ENCODE results near the gene DMRTA1.
A peak's percentile ranks its signal among the peaks of the same experiment; 100 is the strongest.
"Not testable (repeated sequence)": the region's sequence is repeated elsewhere in the genome, so short reads cannot be mapped to it uniquely, and the experiment has no call there.

The DMRTA1 gene

GRCh38 chr9:22435252-22435651, 11.4 kb upstream of the DMRTA1 start:
- not testable (repeated sequence) for H3K9ac ChIP-seq (ENCODE audit: low read length); H3K9me3 ChIP-seq (ENCODE audit: low read length); H3K4me1 ChIP-seq (ENCODE audit: insufficient read depth, low read length); H3K4me3 ChIP-seq (ENCODE audit: low read depth in 1 of 2, low read length in 2 of 2); H3K36me3 ChIP-seq (ENCODE audit: insufficient read depth, low read length); H3K27ac ChIP-seq (ENCODE audit: low read depth, low read length); H3K27me3 ChIP-seq (ENCODE audit: control insufficient read depth in 1 of 2, insufficient read depth in 2 of 2, low read length in 2 of 2)

DNA sequence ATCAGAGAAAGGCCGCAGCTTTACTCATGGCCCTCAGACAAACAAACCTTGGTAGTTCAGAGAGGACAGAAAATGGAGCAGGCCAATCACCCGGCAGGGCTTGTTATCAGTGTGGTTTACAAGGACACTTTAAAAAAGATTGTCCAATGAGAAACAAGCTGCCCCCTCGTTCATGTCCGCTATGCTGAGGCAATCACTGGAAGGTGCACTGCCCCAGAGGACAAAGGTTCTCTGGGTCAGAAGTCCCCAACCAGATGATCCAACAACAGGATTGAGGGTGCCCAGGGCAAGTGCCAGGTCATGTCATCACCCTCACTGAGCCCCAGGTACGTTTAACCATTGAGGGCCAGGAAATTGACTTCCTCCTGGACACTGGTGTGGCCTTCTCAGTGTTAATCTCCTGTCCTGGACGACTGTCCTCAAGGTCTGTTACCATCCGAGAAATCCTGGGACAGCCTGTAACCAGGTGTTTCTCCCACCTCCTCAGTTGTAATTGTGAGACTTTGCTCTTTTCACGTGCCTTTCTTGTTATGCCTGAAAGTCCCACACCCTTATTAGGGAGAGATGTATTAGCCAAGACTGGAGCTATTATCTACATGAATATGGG, 9.1 kb upstream of the DMRTA1 start:
- H3K4me3 ChIP-seq (ENCODE audit: low read depth in 1 of 2, low read length in 2 of 2); H3K36me3 ChIP-seq (ENCODE audit: insufficient read depth, low read length); H3K9me3 ChIP-seq (ENCODE audit: low read length); H3K4me1 ChIP-seq (ENCODE audit: insufficient read depth, low read length); H3K27ac ChIP-seq (ENCODE audit: low read depth, low read length); H3K9ac ChIP-seq (ENCODE audit: low read length); H3K27me3 ChIP-seq (ENCODE audit: control insufficient read depth in 1 of 2, insufficient read depth in 2 of 2, low read length in 2 of 2): not testable (repeated sequence)

DNA sequence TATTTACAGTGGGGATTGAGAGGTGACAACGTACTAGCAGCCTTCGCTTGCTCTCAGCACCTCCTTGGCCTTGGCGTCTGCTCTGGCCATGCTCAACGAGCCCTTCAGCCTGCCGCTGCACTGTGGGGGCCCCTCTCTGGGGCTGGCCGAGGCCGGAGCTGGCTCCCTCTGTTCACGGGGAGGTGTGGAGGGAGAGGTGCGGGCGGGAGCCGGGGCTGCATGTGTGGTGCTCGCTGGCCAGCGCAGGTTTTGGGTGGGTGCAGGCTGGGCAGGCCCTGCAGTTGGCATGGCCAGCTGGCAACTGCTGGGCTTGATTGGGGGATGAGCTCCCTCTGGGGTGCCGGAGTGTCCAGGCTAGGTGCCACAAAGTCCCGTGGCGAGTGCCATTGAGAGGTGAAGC, 5.8 kb upstream of the DMRTA1 start:
- H3K36me3 ChIP-seq (ENCODE audit: insufficient read depth, low read length): no peaks in the 10 kb centered on the region
- H3K9ac ChIP-seq (ENCODE audit: low read length): no peak overlapping the region
- H3K27me3 ChIP-seq (ENCODE audit: control insufficient read depth in 1 of 2, insufficient read depth in 2 of 2, low read length in 2 of 2): no peaks in the 10 kb centered on the region
- H3K9me3 ChIP-seq (ENCODE audit: low read length): no peaks in the 10 kb centered on the region
- no peak overlapping the region for H3K27ac ChIP-seq (ENCODE audit: low read depth, low read length)
- H3K4me1 ChIP-seq (ENCODE audit: insufficient read depth, low read length): no peaks in the 10 kb centered on the region
- H3K4me3 ChIP-seq (ENCODE audit: low read depth in 1 of 2, low read length in 2 of 2): no peak overlapping the region

GRCh38 chr9:22446950-22447617, 460 bp downstream of the DMRTA1 start:
- Histone ChIP-seq H3K9ac (ENCODE audit: low read length) (peak overlapping the region; percentile 47), H3K4me1 (ENCODE audit: insufficient read depth, low read length) (peaks cover 11% of the 10 kb centered on the region), H3K27me3 (ENCODE audit: control insufficient read depth in 1 of 2, insufficient read depth in 2 of 2, low read length in 2 of 2) (no peaks in the 10 kb centered on the region), H3K9me3 (ENCODE audit: low read length) (no peaks in the 10 kb centered on the region), H3K27ac (ENCODE audit: low read depth, low read length) (peak overlapping the region; percentile 90), H3K4me3 (ENCODE audit: low read depth in 1 of 2, low read length in 2 of 2) (peak overlapping the region; percentile 66 to 85), H3K36me3 (ENCODE audit: insufficient read depth, low read length) (no peaks in the 10 kb centered on the region)

GRCh38 chr9:22447618-22448305, 1.1 kb downstream of the DMRTA1 start:
- Histone ChIP-seq H3K36me3 (ENCODE audit: insufficient read depth, low read length) (no peaks in the 10 kb centered on the region), H3K27me3 (ENCODE audit: control insufficient read depth in 1 of 2, insufficient read depth in 2 of 2, low read length in 2 of 2) (no peaks in the 10 kb centered on the region), H3K9ac (ENCODE audit: low read length) (peak overlapping the region; percentile 47), H3K27ac (ENCODE audit: low read depth, low read length) (peak overlapping the region; percentile 90), H3K4me3 (ENCODE audit: low read depth in 1 of 2, low read length in 2 of 2) (peak overlapping the region; percentile 66 to 85), H3K9me3 (ENCODE audit: low read length) (no peaks in the 10 kb centered on the region), H3K4me1 (ENCODE audit: insufficient read depth, low read length) (peaks cover 11% of the 10 kb centered on the region)

DNA sequence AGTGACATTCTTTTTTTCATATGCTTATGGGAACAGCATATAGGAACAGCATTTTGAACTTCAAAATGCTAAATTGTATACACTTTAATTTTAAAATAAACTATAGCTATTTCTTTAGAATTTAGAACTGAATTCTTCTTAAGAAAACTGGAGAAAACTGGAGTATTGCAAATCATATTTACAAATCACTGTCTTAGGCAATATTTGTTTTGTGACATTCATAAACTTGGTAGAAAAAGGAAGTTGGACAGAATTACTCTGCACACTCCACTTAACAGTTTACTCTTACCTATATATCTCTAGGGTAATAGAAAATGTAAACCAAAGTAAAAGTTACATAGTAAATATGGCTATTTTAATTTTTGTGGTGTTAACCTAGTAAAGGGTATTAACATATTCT, 3.1 kb downstream of the DMRTA1 start:
- Histone ChIP-seq H3K4me3 (ENCODE audit: low read depth in 1 of 2, low read length in 2 of 2) (no peak overlapping the region), H3K9me3 (ENCODE audit: low read length) (no peaks in the 10 kb centered on the region), H3K4me1 (ENCODE audit: insufficient read depth, low read length) (peaks cover 11% of the 10 kb centered on the region), H3K36me3 (ENCODE audit: insufficient read depth, low read length) (no peaks in the 10 kb centered on the region), H3K9ac (ENCODE audit: low read length) (no peak overlapping the region), H3K27me3 (ENCODE audit: control insufficient read depth in 1 of 2, insufficient read depth in 2 of 2, low read length in 2 of 2) (no peaks in the 10 kb centered on the region), H3K27ac (ENCODE audit: low read depth, low read length) (no peak overlapping the region)

GRCh38 chr9:22452415-22453010, 5.9 kb downstream of the DMRTA1 start:
- Histone ChIP-seq H3K9me3 (ENCODE audit: low read length) (no peaks in the 10 kb centered on the region), H3K9ac (ENCODE audit: low read length) (no peak overlapping the region), H3K4me1 (ENCODE audit: insufficient read depth, low read length) (peaks cover 7% of the 10 kb centered on the region), H3K27ac (ENCODE audit: low read depth, low read length) (no peak overlapping the region), H3K4me3 (ENCODE audit: low read depth in 1 of 2, low read length in 2 of 2) (no peak overlapping the region), H3K36me3 (ENCODE audit: insufficient read depth, low read length) (no peaks in the 10 kb centered on the region), H3K27me3 (ENCODE audit: control insufficient read depth in 1 of 2, insufficient read depth in 2 of 2, low read length in 2 of 2) (no peaks in the 10 kb centered on the region)

- H3K27ac ChIP-seq (ENCODE audit: low read depth, low read length): no peak overlapping the region
- no peaks in the 10 kb centered on the region for H3K9me3 ChIP-seq (ENCODE audit: low read length)
- no peak overlapping the region for H3K9ac ChIP-seq (ENCODE audit: low read length)
- H3K27me3 ChIP-seq (ENCODE audit: control insufficient read depth in 1 of 2, insufficient read depth in 2 of 2, low read length in 2 of 2): no peaks in the 10 kb centered on the region
- no peak overlapping the region for H3K4me3 ChIP-seq (ENCODE audit: low read depth in 1 of 2, low read length in 2 of 2)
- H3K4me1 ChIP-seq (ENCODE audit: insufficient read depth, low read length): no peaks in the 10 kb centered on the region
- no peaks in the 10 kb centered on the region for H3K36me3 ChIP-seq (ENCODE audit: insufficient read depth, low read length)
Observed at GRCh38 chr9:22454016-22454415, 7.4 kb downstream of the DMRTA1 start.

DNA sequence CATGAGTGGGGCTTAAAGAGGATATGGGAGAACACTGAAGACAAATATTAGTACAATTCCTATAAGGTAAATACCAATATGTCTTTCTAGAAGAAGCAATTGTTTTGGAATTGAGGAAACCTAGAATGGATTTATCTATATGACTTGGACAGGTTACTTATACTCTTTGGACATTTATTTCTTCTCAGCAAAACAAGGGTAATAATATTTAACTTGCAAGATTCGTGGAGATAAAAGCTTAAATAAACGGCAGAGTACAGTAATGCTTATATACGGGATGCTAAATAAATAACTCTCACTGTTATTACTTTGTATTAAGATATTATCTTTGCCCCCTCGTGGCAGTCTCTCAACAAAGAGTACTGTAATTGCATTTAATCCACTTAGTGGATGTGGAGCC, 8.6 kb downstream of the DMRTA1 start:
- H3K9me3 ChIP-seq (ENCODE audit: low read length): no peaks in the 10 kb centered on the region
- no peaks in the 10 kb centered on the region for H3K4me1 ChIP-seq (ENCODE audit: insufficient read depth, low read length)

GRCh38 chr9:22457448-22457847, 10.8 kb downstream of the DMRTA1 start:
- Histone ChIP-seq H3K36me3 (ENCODE audit: insufficient read depth, low read length) (no peaks in the 10 kb centered on the region), H3K4me1 (ENCODE audit: insufficient read depth, low read length) (no peaks in the 10 kb centered on the region), H3K4me3 (ENCODE audit: low read depth in 1 of 2, low read length in 2 of 2) (no peak overlapping the region), H3K9ac (ENCODE audit: low read length) (no peak overlapping the region), H3K27me3 (ENCODE audit: control insufficient read depth in 1 of 2, insufficient read depth in 2 of 2, low read length in 2 of 2) (no peaks in the 10 kb centered on the region), H3K27ac (ENCODE audit: low read depth, low read length) (no peak overlapping the region), H3K9me3 (ENCODE audit: low read length) (no peaks in the 10 kb centered on the region)

More for the DNA sequence above, 8.6 kb downstream of the DMRTA1 start:
- no peaks in the 10 kb centered on the region for H3K27me3 ChIP-seq (ENCODE audit: control insufficient read depth in 1 of 2, insufficient read depth in 2 of 2, low read length in 2 of 2)
- H3K4me3 ChIP-seq (ENCODE audit: low read depth in 1 of 2, low read length in 2 of 2): no peak overlapping the region
- H3K36me3 ChIP-seq (ENCODE audit: insufficient read depth, low read length): no peaks in the 10 kb centered on the region
- no peak overlapping the region for H3K9ac ChIP-seq (ENCODE audit: low read length)
- H3K27ac ChIP-seq (ENCODE audit: low read depth, low read length): no peak overlapping the region

GRCh38 chr9:22463205-22463604, 16.6 kb downstream of the DMRTA1 start:
- Histone ChIP-seq H3K9me3 (ENCODE audit: low read length) (no peaks in the 10 kb centered on the region), H3K4me1 (ENCODE audit: insufficient read depth, low read length) (no peaks in the 10 kb centered on the region), H3K27ac (ENCODE audit: low read depth, low read length) (no peak overlapping the region), H3K36me3 (ENCODE audit: insufficient read depth, low read length) (no peaks in the 10 kb centered on the region), H3K4me3 (ENCODE audit: low read depth in 1 of 2, low read length in 2 of 2) (no peak overlapping the region), H3K27me3 (ENCODE audit: control insufficient read depth in 1 of 2, insufficient read depth in 2 of 2, low read length in 2 of 2) (no peaks in the 10 kb centered on the region), H3K9ac (ENCODE audit: low read length) (no peak overlapping the region)

Data from muscle layer of colon (tissue), 2 donors.